ENCODE results near the gene ALKBH3. TPM values are rescaled to one million over a fixed set of nuclear protein-coding genes. Genes with fewer than 3 reads are reported as not detected.

Gene ALKBH3
- polyA plus RNA-seq, 1 of the 3 experiments (the other 2 are of a cell fraction) = 27.0 TPM

DNA sequence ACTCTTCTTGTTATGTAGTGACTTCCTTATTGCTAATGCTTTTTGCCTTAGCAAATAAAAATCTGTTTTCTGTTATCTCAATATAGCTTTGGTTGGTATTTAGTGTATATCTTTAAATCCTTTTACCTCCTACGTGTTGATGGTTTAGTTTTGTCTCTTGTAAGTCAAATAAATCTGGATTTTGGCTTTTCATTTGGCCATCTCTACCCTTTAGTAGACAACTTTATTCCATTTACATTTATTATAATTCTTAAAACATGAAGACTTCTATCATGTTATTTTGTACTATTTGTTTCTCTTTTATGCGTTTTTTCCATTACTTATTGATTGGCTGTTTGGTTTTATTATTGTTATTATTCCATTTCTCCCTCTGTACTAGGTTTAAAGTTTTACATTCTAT, 19.5 kb upstream of the ALKBH3 start:
- ChIA-PET POLR2A (no interaction called here), CTCF (interaction anchor here (1.0 kb wide), 1 partner anchor 9 kb away, joined by 4 read pairs; no protein-coding TSS in a partner anchor)
- TF ChIP-seq GABPA (IDR thresholded peaks at IDR 0.05; ENCODE audit: low read depth) (no peak), RAD21 (IDR thresholded peaks at IDR 0.05; ENCODE audit: low read length) (no peak), EP300 (IDR thresholded peaks at IDR 0.05; ENCODE audit: borderline replicate concordance in 1 of 2, low read depth in 1 of 2, low read length in 1 of 2) (no peak), RCOR1 (IDR thresholded peaks at IDR 0.05; ENCODE audit: low read length) (no peak), EZH2phosphoT487 (IDR thresholded peaks at IDR 0.05; ENCODE audit: borderline replicate concordance, low read depth) (no peak), FOXJ3 (CRISPR knock-in tag; IDR thresholded peaks at IDR 0.05) (no peak), POLR2AphosphoS5 (IDR thresholded peaks at IDR 0.05; ENCODE audit: low read depth, low read length) (no peak), TAF1 (IDR thresholded peaks at IDR 0.05; ENCODE audit: borderline replicate concordance, low read depth, low read length) (no peak), TEAD4 (IDR thresholded peaks at IDR 0.05; ENCODE audit: borderline replicate concordance, insufficient read depth) (no peak), FOSL2 (IDR thresholded peaks at IDR 0.05; ENCODE audit: borderline replicate concordance, low read depth) (no peak)
- TF ChIP-seq, protein P1, sequence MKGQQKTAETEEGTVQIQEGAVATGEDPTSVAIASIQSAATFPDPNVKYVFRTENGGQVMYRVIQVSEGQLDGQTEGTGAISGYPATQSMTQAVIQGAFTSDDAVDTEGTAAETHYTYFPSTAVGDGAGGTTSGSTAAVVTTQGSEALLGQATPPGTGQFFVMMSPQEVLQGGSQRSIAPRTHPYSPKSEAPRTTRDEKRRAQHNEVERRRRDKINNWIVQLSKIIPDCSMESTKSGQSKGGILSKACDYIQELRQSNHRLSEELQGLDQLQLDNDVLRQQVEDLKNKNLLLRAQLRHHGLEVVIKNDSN (IDR thresholded peaks at IDR 0.05; ENCODE audit: borderline replicate concordance, low read depth) = no peak
- TF ChIP-seq, protein P2, sequence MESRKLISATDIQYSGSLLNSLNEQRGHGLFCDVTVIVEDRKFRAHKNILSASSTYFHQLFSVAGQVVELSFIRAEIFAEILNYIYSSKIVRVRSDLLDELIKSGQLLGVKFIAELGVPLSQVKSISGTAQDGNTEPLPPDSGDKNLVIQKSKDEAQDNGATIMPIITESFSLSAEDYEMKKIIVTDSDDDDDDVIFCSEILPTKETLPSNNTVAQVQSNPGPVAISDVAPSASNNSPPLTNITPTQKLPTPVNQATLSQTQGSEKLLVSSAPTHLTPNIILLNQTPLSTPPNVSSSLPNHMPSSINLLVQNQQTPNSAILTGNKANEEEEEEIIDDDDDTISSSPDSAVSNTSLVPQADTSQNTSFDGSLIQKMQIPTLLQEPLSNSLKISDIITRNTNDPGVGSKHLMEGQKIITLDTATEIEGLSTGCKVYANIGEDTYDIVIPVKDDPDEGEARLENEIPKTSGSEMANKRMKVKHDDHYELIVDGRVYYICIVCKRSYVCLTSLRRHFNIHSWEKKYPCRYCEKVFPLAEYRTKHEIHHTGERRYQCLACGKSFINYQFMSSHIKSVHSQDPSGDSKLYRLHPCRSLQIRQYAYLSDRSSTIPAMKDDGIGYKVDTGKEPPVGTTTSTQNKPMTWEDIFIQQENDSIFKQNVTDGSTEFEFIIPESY (IDR thresholded peaks at IDR 0.05; ENCODE audit: borderline replicate concordance, low read depth) = no peak
- TF ChIP-seq, protein P3, sequence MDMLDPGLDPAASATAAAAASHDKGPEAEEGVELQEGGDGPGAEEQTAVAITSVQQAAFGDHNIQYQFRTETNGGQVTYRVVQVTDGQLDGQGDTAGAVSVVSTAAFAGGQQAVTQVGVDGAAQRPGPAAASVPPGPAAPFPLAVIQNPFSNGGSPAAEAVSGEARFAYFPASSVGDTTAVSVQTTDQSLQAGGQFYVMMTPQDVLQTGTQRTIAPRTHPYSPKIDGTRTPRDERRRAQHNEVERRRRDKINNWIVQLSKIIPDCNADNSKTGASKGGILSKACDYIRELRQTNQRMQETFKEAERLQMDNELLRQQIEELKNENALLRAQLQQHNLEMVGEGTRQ (IDR thresholded peaks at IDR 0.05; ENCODE audit: borderline replicate concordance, low read depth, low read length) = no peak
- TF ChIP-seq, protein P4, sequence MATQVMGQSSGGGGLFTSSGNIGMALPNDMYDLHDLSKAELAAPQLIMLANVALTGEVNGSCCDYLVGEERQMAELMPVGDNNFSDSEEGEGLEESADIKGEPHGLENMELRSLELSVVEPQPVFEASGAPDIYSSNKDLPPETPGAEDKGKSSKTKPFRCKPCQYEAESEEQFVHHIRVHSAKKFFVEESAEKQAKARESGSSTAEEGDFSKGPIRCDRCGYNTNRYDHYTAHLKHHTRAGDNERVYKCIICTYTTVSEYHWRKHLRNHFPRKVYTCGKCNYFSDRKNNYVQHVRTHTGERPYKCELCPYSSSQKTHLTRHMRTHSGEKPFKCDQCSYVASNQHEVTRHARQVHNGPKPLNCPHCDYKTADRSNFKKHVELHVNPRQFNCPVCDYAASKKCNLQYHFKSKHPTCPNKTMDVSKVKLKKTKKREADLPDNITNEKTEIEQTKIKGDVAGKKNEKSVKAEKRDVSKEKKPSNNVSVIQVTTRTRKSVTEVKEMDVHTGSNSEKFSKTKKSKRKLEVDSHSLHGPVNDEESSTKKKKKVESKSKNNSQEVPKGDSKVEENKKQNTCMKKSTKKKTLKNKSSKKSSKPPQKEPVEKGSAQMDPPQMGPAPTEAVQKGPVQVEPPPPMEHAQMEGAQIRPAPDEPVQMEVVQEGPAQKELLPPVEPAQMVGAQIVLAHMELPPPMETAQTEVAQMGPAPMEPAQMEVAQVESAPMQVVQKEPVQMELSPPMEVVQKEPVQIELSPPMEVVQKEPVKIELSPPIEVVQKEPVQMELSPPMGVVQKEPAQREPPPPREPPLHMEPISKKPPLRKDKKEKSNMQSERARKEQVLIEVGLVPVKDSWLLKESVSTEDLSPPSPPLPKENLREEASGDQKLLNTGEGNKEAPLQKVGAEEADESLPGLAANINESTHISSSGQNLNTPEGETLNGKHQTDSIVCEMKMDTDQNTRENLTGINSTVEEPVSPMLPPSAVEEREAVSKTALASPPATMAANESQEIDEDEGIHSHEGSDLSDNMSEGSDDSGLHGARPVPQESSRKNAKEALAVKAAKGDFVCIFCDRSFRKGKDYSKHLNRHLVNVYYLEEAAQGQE (IDR thresholded peaks at IDR 0.05; ENCODE audit: low read depth, low read length) = no peak
- H3K36me3 ChIP-seq (replicated peaks in 1 of 2; ENCODE audit: control insufficient read depth in 1 of 2, insufficient read depth in 2 of 2, low read length in 1 of 2) = no peaks in the 10 kb centered on the region
- no peak for DNase-seq
- no peaks in the 10 kb centered on the region for H3K27me3 ChIP-seq (ENCODE audit: insufficient read depth)
- no peaks in the 10 kb centered on the region for H3K4me1 ChIP-seq (ENCODE audit: control insufficient read depth in 1 of 2, insufficient read depth in 2 of 2, low read depth in 1 of 2, low read length in 1 of 2)
- no peaks in the 10 kb centered on the region for H3K79me2 ChIP-seq (ENCODE audit: insufficient read depth)
- no peak overlapping the region for H3K4me2 ChIP-seq
- no peaks in the 10 kb centered on the region for H3F3A ChIP-seq (replicated peaks; ENCODE audit: insufficient read depth)
- H3K4me3 ChIP-seq (ENCODE audit: low read depth in 2 of 2, low read length in 1 of 2) = no peak overlapping the region
- no peaks in the 10 kb centered on the region for H4K20me1 ChIP-seq (ENCODE audit: insufficient read depth)
- H2AFZ ChIP-seq (ENCODE audit: low read depth) = no peak overlapping the region
- 0 out of 2 replicates have a peak, but pooled peaks cover 3% of the 10 kb centered on the region for H3K9me3 ChIP-seq
- 53% methylated on average over 2 of the region's 2 CpGs for WGBS (ENCODE audit: low lambda C conversion rate)
- H3K9me2 ChIP-seq = no peaks in the 10 kb centered on the region
- no peak overlapping the region for H3K9ac ChIP-seq
- no peak overlapping the region for H3K27ac ChIP-seq (ENCODE audit: low read depth in 2 of 2, low read length in 1 of 2)

All from SK-N-SH (cell line).